Measurements from ENCODE around the gene CDKN2D. TPM values are rescaled to one million over a fixed set of nuclear protein-coding genes. Genes with fewer than 3 reads are reported as not detected.

The CDKN2D gene
- total and polyA plus RNA-seq, 2 of the 8 experiments (the other 6 are each of a cell fraction or from before 2014, with no cell fraction given): 3.0 to 4.0 TPM

DNA sequence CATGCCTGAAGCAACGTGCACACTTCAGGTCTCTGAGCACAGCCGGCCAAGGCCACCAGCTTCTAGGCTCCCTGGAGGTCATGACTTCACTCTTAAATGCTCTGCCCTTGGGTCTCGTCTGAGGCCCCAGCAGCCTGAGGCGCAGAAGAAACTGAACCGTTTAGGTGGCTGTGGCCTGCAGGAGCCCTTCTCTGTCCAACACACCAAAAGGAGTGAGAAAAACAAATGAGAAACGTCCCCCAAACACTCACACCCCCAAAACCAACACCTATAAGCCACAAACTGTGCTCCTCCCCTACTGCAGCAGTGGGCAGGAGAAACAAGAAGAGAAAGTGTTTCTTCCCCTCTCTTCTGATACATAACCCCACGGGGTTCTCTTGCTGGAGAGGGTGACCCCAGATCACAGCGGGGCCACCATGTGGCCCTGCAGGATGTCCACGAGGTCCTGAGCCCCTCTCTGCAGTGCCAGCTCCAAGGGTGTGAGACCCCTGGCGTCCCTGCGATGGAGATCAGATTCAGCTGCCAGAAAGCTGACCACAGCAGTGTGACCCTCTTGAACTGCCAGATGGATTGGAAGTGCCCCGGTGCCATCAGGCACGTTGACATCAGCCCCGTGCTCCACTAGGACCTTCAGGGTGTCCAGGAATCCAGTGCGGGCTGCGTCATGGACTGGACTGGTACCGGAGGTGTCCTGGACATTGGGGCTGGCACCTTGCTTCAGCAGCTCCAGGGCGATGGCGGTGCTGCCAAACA lies 1.9 kb downstream of the CDKN2D start (continued):
- TF ChIP-seq, protein P1, sequence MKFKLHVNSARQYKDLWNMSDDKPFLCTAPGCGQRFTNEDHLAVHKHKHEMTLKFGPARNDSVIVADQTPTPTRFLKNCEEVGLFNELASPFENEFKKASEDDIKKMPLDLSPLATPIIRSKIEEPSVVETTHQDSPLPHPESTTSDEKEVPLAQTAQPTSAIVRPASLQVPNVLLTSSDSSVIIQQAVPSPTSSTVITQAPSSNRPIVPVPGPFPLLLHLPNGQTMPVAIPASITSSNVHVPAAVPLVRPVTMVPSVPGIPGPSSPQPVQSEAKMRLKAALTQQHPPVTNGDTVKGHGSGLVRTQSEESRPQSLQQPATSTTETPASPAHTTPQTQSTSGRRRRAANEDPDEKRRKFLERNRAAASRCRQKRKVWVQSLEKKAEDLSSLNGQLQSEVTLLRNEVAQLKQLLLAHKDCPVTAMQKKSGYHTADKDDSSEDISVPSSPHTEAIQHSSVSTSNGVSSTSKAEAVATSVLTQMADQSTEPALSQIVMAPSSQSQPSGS (IDR thresholded peaks at IDR 0.05; ENCODE audit: low read length): no peak
- TF ChIP-seq KDM4A (IDR thresholded peaks at IDR 0.05; ENCODE audit: low read depth, low read length, severe bottlenecking): no peak
- TF ChIP-seq HDAC6 (IDR thresholded peaks at IDR 0.05; ENCODE audit: low read depth, low read length): no peak
- TF ChIP-seq BCL11A (IDR thresholded peaks at IDR 0.05; ENCODE audit: low read depth in 2 of 2, low read length in 2 of 2): no peak
- no peak for TF ChIP-seq SRF (IDR thresholded peaks at IDR 0.05; ENCODE audit: low read depth, low read length)
- TF ChIP-seq RNF2 (IDR thresholded peaks at IDR 0.05; ENCODE audit: borderline replicate concordance, low read depth, low read length, missing control alignments, poor library complexity, severe bottlenecking): no peak
- no peak for TF ChIP-seq TCF12 (IDR thresholded peaks at IDR 0.05; ENCODE audit: low read depth, low read length)
- no peak for TF ChIP-seq CBX5 (IDR thresholded peaks at IDR 0.05; ENCODE audit: low read depth, low read length)
- no peak for TF ChIP-seq CTBP2 (IDR thresholded peaks at IDR 0.05; ENCODE audit: borderline replicate concordance, insufficient read depth, insufficient read length, low read length)

Measured in H1 (cell line).